D721Med (cell line): ENCODE measurements around the gene GDF9.
A peak's percentile ranks its signal among the peaks of the same experiment; 100 is the strongest.

Source experiments
- DNase-seq: peaks from one replicate; pipeline ENCODE4 v3.0.0; 2011; ENCODE audit warnings: low spot score; ENCODE audit not compliant: insufficient read length
- FAIRE-seq: peaks from 2 replicates; lab custom pipeline; 2011; peaks lifted over from hg19 to GRCh38; lab: Jason Lieb, UNC
- TF ChIP-seq, protein P1 (sequence below): IDR thresholded peaks from 2 replicates; pipeline ENCODE4 v1.5.1; 2012; ENCODE audit warnings: mild to moderate bottlenecking, control low read depth; ENCODE audit not compliant: insufficient read depth; ENCODE audit errors: missing control alignments

The GDF9 gene

DNA sequence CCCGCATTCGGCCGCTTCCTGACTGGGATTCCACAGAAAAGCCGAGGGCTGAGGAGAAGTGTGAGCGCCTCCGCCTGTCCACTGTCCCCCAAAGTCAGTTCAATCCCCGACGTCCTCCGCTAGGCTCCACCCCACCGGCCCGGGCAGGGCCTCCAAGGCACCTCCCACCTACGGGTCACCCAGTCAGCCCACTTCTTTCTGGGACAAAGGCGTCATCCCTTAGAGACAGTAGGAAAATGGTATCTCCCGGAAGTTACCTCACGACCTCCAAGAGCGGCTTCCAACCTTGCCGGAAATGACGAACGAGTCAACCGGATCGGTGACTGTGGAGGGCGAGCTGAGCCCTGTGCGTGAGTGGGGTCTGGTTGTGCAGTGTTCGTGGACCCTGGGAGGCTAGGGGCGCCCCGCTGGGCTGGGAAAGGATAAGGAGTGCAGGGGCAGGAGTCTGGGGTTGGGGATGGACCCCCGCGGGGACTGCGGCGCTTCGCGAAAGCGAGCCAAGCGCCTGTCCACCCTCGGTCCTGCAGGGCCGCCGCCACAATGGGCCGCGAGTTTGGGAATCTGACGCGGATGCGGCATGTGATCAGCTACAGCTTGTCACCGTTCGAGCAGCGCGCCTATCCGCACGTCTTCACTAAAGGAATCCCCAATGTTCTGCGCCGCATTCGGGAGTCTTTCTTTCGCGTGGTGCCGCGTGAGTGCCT is at the start of gene GDF9, which contains the start of gene UQCRQ:
GDF9 (minus strand) TSS at position 128 of the 704 bp plus-strand sequence. CDS start 1,936 bp downstream, outside the sequence.
UQCRQ (plus strand) TSS at position 301 of the 704 bp plus-strand sequence; CDS start at position 541, 240 bp downstream.
- TF ChIP-seq, protein P1, sequence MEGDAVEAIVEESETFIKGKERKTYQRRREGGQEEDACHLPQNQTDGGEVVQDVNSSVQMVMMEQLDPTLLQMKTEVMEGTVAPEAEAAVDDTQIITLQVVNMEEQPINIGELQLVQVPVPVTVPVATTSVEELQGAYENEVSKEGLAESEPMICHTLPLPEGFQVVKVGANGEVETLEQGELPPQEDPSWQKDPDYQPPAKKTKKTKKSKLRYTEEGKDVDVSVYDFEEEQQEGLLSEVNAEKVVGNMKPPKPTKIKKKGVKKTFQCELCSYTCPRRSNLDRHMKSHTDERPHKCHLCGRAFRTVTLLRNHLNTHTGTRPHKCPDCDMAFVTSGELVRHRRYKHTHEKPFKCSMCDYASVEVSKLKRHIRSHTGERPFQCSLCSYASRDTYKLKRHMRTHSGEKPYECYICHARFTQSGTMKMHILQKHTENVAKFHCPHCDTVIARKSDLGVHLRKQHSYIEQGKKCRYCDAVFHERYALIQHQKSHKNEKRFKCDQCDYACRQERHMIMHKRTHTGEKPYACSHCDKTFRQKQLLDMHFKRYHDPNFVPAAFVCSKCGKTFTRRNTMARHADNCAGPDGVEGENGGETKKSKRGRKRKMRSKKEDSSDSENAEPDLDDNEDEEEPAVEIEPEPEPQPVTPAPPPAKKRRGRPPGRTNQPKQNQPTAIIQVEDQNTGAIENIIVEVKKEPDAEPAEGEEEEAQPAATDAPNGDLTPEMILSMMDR = peak; percentile 16
- DNase-seq (peak; percentile 85), FAIRE-seq (peak; percentile 71)

- DNase-seq (no peak), FAIRE-seq (no peak)
- TF ChIP-seq, protein P1 = no peak
These were observed 49.4 kb upstream of the GDF9 start for GRCh38 chr5:132915681-132916080.

DNA sequence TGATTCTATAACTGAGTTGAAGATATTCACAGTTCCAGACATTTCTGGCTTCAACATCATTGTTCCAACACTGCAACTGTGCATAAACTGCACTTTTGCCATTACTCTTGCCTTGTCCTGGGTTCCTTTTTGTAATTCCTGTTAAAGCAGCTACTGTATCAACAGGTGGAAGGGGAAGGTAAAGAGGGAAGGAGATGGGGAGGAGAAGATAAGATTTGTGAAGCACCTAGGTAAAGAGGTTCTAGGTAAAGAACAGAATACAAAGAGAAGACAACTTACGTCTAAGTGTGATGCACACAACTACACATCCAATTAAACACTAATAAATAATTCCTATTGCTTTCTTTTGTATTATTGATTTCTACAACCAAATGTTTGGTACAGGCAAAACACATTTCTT is 43.4 kb upstream of the GDF9 start:
- TF ChIP-seq, protein P1 = no peak
- DNase-seq (no peak), FAIRE-seq (no peak)

- TF ChIP-seq, protein P1 = no peak
- FAIRE-seq (no peak), DNase-seq (no peak)
These were observed 40.9 kb upstream of the GDF9 start for GRCh38 chr5:132907161-132907560.

- FAIRE-seq = no peak
- TF ChIP-seq, protein P1 = no peak
- no peak for DNase-seq
These were observed 39.7 kb upstream of the GDF9 start for GRCh38 chr5:132905938-132906337.

GRCh38 chr5:132901730-132902129 is 35.5 kb upstream of the GDF9 start:
- DNase-seq (no peak), FAIRE-seq (no peak)
- TF ChIP-seq, protein P1 = peak; percentile 15

- FAIRE-seq = no peak
- TF ChIP-seq, protein P1 = no peak
These were observed 34.8 kb upstream of the GDF9 start for GRCh38 chr5:132901036-132901435.

More at GRCh38 chr5:132901036-132901435, 34.8 kb upstream of the GDF9 start:
- DNase-seq = no peak
